GM10847 (cell line): ENCODE measurements around the gene EBF4.

ENCODE experiments used
- POLR2A ChIP-seq: IDR thresholded peaks from 2 replicates; pipeline ENCODE4 v1.6.1; 2011; ENCODE audit not compliant: insufficient read length; ENCODE audit errors: extremely low read depth

The EBF4 gene

GRCh38 chr20:2756056-2756611 is 63.6 kb downstream of the EBF4 start:
- TF ChIP-seq POLR2A = no peak

GRCh38 chr20:2757001-2757400 is 64.4 kb downstream of the EBF4 start:
- no peak for TF ChIP-seq POLR2A

GRCh38 chr20:2757969-2758368 is 65.4 kb downstream of the EBF4 start:
- TF ChIP-seq POLR2A = no peak

- TF ChIP-seq POLR2A = no peak
Observed at GRCh38 chr20:2759143-2759542, 66.6 kb downstream of the EBF4 start.

GRCh38 chr20:2759603-2760296 is 67.2 kb downstream of the EBF4 start:
- no peak for TF ChIP-seq POLR2A

- no peak for TF ChIP-seq POLR2A
Observed at GRCh38 chr20:2760297-2760951, 67.8 kb downstream of the EBF4 start.

GRCh38 chr20:2760952-2761305 is 68.3 kb downstream of the EBF4 start:
- no peak for TF ChIP-seq POLR2A

GRCh38 chr20:2761885-2762284 is 69.3 kb downstream of the EBF4 start:
- no peak for TF ChIP-seq POLR2A

- no peak for TF ChIP-seq POLR2A
Observed at GRCh38 chr20:2762578-2763131, 70.1 kb downstream of the EBF4 start.

GRCh38 chr20:2763186-2763585 is 70.6 kb downstream of the EBF4 start:
- TF ChIP-seq POLR2A = no peak

- TF ChIP-seq POLR2A = no peak
Observed at GRCh38 chr20:2767768-2768631, 75.4 kb downstream of the EBF4 start.

GRCh38 chr20:2768632-2769015 is 76.0 kb downstream of the EBF4 start:
- no peak for TF ChIP-seq POLR2A

- TF ChIP-seq POLR2A = no peak
Observed at GRCh38 chr20:2771631-2772080, 79.1 kb downstream of the EBF4 start.

- no peak for TF ChIP-seq POLR2A
Observed at GRCh38 chr20:2773812-2774211, 81.2 kb downstream of the EBF4 start.

GRCh38 chr20:2775139-2775538 is 82.6 kb downstream of the EBF4 start:
- TF ChIP-seq POLR2A = no peak
